Fibroblast of skin of right quadriceps (primary cell): Measurements from ENCODE around the gene GLRX5.
A peak's percentile ranks its signal among the peaks of the same experiment; 100 is the strongest.

Experiments
- DNase-seq: peaks from one replicate; pipeline ENCODE4 v3.0.0-alpha.2; 2013

Gene GLRX5

DNA sequence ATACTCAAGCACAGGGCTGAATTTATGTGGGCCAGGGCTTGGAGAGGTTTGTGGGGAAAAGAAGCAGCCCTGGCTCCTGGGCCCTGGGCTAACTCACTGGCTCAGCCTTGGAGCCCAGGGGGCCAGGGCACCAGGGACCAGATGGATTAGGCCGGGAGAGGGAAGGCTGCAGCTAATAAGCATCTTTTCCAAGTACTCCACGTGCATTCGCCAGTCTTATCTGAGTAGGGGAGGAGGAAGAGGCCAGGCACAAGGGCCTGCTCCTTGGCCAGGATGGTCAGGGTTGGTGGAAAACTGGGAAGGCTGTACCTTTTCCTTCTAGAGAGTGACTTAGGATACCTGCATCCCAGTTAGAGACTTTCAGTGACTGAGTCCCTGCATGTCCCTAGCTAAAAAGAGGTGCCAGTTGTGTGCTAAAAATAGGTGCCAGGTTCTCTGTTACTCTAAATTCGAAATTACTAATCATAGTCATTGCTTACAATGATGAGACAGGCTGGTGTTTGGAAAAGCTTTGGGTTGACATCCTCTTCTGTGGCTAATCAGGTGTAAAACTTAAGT, 1.3 kb downstream of the GLRX5 start:
- DNase-seq: no peak

DNA sequence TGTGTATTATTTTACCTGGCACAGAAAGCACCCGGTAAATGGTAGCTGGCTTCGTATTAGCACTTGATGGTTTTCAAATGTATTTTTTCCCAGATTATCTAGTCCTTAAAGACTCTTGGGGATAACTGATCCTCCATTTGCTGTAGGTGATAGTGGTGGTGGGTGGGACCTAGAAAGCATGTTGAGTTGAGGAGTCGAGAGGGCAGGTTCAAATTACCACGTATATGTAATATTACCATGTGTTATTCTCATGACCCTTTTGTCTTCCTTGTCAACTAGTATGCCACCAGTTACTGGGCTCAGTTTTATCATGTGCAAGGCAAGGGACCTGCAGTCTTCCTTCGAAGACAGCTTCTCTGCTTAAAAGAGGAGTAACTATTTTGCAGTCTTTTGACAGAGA, 1.8 kb downstream of the GLRX5 start:
- no peak for DNase-seq

DNA sequence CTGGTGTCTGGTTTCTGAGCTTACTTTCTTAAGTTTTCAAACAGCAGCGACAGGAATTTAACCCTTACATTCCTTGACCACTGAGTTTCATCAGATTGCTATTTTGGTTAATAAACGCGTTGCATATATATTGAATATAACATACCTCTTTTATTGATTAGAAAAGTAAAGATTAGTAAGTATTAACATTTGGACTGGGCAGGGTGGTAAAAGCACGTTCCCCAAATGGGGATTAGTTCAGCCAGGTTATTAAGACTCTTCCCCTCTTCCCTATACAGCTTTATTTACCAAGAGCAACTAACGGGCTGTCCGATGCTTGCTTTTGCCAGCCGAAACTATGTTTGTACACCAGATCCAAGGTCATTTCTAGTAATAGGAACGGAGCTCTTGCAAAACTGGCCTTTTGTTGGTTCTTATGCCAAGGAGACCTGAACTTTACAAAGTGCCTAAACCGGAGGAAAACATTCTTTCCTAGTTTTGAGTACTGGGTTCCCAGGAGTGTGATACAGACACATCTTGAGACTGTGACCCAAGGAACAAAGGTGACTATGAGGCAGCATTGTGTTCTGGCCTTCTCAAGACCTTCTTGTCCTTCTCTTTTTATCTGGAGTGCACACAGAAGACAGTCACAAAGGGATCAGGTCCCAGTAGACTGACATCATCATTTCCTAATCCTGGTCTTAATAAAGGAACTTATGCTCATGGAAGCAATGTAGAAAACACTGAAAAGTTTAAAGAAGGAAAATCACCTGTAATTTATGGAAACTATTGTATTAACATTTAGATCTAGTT, 2.6 kb downstream of the GLRX5 start:
- no peak for DNase-seq

DNA sequence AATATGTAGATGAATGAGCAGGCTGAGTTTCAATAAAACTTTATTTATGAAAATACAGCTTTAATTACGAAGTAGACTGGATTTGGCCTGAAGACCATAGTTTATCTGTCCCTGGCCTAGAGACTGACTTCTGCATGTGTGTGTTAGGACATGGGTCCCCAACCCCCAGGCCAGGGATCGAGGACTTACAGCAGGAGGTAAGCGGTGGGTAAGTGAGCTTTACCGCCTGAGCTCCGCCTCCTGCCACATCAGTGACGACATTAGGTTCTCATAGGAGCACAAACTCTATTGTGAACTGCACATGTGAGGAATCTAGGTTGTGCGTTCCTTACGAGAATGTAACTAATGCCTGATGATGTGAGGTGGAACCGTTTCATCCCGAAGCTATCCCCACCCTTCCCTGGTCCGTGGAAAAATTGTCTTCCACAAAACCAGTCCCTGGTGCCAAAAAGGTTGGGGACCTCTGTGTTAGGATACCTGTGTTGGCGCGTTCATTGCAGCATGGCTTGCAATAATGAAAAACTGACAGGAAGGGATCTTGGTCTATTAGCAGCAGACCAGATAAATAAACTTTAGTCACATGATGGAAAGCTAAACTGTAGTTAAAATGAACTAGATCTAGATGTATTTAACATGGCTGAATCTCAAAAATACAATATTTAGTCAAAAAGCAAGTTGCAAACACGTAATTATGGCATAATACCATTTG, 4.1 kb downstream of the GLRX5 start:
- DNase-seq: no peak

DNA sequence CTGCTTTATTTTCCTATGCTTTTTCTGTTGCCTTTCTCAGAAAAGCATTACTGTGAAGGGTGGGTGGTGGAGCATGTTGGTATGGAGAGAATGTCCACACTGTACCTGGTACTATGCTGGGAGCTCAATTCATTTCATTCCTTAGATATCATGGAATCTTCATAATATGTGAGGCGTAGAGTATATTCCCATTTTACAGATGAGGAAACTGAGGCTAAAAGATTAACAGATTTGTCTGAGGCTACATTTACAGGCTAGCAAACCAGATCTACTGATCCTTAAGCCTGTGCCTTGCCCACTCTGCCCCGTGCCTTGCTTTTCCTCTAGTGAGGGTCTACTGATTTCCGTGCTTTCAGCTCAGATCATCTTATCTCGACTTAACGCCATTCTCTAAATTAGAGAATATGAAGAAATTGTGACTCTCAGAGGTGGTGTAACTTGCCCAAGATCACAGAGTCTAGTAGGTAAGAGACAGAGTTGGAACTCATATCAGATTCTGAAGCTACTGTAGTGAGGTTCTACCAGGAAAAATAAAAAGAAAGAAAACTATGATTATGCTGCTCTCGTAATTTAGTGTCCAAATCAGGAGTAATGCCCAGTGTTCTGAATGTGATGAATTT, 5.5 kb downstream of the GLRX5 start:
- no peak for DNase-seq

DNA sequence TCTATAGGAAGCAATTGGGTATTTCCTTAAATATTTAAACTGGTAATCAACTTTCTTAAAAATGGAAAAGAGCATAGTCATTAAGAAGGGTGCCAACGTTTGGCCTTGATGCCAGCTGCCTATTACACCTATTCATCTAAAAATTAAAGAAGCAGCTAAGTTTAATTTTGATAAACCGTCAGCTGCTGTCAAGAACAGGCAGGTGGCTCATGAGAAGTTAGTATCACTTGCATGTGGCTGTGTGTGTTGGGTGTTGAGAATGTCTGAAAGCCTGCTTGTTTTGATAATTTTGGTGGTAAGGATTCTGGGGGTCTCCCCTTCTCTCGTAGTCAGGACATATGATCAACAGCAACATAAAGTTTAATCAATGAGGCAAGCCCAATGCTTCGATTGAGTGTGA, 6.5 kb downstream of the GLRX5 start:
- no peak for DNase-seq

DNA sequence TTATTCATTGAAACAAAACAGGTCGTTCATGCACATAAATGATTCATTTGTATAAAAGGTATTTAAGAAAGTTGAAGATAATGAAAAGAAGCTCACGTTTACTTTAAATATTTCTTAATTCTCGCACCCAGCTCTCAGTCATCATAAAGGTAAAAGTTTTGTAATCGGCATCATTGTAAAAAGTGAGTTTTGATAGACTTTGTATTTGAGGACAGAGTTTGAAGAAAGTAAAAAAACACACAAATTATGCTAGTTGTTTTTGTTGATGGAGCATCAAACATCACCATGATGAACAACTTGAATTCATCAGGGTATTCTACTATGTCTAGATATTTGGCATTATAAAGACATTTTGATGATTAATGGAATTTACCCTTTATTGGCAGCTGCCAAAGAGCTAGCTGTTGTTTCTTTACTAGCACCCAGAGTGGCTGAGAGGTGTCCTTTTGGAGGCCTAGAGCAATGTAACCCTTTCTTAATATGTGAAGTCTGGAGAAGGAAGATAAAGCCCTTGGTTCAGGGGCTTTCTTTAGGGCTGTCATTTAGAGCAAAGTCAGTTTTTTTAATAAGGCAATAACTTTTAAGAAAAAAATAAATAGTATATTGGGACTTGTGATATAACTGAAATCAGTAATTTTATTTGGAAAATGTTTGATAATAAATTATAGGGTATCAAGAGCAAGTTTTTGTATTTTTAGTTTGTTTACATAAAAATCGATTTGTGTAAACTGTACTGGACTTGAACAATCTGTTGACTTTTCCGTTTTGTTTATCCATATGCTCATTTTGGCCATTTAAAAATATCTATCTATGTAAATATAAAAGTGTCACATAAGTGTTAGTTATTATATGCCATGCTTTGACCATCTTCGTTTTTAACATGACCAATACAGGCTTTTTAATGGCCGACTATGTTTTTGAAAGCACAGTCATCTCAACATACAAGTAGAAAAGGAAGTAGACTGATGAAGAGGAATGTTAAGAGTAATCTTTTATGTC, 7.4 kb downstream of the GLRX5 start:
- DNase-seq: no peak

DNA sequence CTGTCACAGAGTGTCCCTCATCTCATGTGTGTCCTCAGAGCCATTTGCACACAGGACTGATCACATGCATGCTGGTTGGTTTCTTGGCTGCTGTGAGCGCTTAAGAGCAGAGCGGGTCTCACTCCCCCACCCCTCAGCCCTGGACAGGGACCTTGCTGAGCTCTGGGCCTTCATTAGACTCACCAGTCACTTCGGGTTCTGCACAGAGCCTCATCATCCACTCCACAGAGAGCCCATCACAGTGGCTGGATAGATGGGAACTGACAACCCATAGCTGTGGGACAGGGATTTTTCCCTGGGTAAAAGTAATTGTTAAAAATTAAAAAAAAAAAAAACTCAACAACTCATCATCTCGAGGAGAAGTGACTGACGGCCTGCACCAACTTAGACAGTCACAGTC, 8.2 kb downstream of the GLRX5 start:
- no peak for DNase-seq

DNA sequence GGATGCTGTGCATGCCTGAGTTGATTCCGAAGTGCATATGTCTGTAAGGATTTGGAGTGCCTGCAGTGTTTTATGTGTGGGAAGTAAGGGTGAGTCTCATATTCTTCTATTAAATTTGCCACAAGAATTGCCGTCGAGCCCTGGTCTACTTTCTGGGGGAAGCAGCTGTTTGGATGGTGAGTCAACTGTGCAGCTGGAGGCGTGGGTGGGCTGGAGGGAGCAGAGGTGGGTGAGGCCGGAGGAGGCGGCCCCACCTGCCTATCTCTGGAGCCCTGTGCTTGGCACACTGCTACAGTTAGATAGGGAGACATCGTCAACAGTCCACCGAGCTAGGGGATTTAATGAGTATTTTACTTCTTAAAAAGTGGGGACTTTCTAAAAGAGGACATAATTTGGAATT, 9.7 kb downstream of the GLRX5 start:
- no peak for DNase-seq

DNA sequence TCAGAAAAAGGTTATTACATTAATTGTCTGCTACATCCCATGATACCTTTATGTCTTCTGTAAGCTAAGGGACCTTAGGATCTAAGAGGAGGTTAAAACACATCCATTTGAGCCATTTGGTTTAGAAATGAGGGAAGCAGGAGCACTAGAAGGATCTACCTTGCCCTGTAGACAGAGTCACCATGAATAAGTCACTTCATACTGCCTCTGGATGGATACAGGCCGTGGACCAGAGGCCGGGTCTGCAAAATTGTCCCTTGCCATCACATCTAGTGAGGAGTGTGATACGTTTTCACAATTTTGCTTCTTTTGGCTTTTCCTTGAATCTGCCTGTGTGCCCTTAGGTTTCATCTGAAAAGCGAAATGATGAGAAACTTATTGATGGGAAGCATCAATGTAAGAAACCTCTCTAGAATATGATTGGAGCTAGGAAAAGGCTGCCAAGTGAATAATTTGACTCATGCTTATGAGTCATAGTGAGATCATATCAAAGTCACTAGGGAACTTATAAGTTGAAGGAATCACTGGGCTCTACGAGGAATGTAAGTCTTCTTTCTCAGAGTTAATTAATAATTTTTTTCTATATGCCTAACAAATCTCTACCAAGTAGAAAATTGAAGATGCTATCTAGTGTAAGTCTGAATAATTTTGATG, 10.8 kb downstream of the GLRX5 start:
- peak; percentile 84 for DNase-seq

DNA sequence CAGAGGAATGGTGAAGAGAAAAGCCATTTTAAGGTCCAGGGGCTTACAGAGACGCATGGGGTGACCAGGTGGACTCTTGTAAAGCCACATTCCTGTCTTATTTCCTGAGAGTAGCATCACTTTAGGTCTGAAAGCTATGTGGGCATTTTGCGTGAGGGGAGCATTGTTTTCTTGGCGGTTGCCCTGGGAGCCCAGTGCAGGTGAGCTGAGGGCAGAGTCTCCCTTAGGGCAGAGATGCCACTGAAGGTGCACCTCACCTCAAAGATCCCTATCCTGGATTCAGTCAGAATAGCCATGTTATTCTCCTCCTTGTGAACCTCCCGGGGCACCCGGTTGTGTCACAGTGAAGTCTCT, 12.4 kb downstream of the GLRX5 start:
- no peak for DNase-seq

DNA sequence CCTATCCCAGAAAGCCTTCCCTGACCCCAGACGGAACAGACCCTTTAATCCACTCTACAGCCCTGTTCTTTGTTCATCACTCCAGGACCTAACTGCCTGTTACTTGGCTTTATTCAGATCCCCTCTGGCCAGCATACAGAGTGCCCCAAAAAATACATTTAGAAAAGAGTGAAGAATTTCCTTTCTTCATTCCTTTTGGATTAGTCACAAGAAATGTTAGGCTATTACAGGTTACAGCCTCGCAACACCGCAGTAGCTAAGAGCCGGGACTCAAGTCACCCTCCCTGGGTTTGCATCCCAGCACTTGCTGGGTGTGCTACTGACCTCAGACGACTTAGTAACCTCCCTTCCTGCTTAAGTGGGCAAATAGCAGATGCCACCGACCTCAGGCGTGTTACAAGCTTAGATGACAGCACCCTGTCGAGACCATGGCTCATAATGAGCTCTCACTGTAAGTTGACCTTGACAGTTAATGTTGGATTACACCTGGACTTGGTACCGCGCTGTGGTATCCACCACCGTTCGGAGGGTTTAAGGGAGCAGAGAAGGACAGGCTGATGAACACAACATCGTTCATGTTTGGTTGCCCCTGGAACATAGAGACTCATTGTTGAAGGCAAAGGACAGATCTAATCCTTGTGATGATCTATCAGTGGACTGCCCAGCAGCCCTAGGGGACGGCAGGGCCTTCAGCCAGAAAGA, 12.9 kb downstream of the GLRX5 start:
- DNase-seq: peak; percentile 45

DNA sequence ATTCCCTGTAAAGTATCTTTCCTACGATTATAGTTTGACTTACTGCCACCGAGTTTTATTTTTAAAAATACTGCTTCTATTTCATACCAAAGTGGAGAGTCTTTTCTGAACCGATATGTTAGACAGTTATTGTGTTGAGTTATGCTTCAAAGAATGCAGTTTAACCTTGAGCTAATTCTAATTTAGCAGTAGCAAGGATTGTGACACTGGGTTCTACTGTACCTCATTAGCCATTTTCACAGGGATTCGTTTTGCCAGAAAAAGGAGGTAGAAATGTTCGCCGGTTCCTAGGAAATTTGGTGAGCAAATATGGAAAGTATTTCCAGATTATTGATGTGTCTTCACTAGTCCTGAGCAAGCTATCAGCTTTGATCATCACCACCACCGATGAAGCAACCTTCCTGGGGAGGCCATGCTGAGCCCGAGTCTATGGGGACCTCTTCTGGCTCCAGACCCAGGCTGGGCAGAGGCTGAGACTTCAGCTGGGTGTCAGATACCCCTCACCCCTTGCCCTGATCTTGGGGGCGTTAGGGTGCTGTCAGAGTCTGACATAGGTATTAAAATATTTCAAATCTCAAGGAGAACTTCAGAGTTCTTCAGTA, 13.6 kb downstream of the GLRX5 start:
- DNase-seq: no peak

DNA sequence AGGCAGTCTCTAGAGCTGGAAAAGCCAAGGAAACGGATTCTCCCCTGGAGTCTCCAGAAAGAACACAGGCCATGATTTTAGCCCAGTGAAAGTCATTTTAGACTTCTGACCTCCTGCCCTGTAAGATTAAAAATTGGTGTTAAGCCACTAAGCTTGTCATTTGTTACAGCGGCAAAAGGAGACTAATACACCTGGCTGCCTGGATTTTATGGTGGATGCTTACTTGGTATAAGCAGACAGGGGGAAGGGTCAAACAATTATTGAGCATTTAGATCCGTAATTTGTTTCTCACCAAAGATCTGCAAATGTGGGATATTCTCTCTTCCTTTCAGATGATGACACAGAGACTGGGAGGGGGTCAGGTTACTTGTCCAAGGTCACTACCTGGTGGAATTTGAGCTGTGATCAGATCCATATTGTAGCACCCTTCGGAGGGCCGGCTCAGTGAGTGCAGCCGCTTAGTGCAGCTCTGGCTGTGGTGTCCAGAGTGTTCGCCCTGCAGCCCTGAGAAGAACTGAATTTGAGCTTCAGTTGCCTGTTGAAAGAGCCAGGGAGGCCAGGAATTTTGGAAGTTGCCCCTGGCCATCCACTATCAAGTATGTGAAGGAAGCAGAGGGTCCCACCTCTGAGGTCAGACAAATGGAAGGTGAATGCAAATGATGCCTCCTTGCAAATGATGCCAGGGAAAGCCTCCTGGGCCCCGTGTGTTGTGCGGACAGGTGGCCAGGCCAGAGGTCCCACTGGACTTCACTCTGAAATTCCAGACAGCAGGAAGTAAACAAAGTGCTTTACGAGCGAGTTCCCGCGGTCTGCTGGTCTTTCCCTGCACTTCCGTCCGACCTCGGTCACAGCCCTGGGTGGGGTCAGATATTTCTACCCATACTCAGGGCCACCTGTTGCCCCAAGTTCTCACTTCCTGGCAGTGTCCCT, 15.1 kb downstream of the GLRX5 start:
- DNase-seq: no peak

DNA sequence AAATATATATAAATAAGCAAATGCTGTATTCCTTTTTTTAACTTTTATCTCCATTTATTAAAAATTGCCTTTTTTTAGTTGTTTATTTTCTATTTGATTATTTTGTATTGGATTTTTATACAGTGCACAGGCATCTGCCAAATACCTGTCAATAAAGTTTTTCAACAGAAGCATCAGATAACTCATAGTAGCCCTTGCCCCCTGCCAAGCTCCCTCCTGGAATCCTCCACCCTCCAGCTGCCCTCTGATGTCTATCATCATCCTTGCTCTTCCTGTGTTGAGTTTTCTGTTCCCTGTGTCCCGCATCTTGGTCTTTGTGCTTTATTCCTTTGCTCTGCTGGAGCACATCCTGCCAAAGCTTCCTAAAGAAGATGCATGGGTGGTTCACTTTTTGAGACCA, 16.6 kb downstream of the GLRX5 start:
- no peak for DNase-seq

DNA sequence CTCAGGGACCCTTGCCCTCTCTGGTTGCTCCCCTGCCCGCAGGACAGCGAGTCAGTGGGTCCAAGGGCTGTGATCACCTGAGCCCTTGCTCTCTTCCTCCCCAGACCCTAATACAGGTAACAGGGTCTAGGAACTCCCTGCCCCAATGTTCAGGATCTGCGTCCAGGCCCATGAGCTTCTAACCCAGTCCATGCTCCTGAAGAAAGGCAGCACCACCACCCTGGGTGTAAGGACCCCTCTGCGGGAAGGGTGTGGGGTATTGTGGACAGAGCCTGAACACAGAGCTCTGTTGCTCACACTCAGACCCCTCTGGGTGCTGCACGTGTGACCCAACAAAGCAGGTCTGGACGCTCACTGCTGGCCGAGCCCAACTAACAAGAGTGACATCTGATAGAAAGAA, 18.3 kb downstream of the GLRX5 start:
- no peak for DNase-seq

DNA sequence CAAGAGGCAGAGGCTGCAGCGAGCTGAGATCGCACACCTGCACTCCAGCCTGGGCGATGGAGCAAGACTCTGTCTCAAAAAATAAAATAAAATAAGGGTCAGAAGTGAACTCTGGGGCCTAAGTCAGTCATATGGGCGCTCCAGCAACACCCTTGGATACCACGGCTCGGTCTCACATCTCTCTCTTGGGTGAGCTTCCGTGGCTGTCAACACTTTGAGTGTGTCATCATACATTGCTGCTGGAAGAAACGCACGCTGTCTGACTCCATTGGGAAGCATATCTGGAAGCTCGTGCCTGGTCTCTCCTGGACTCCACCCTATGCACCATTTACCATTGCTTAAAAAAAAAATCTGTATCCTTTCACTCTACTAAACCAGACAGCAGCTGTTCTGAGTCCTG, 20.2 kb downstream of the GLRX5 start:
- DNase-seq: no peak

DNA sequence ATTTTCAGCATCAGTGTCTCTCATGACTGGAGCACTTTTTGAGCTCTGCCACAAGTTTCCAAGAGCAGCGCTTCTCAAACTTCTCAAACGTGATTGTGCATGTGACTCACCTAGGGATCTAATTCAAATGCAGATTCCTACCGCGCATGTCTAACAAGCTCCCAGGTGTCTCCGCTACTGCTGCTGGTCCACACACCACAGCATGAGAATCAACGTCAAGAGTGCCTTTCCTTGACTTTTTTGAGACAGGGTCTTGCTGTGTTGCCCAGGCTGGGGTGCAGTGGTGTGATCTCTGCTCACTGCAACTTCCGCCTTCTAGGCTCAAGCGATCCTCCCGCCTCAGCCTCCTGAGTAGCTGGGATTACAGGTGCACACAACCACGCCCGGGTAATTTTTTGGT, 22.4 kb downstream of the GLRX5 start:
- DNase-seq: no peak

DNA sequence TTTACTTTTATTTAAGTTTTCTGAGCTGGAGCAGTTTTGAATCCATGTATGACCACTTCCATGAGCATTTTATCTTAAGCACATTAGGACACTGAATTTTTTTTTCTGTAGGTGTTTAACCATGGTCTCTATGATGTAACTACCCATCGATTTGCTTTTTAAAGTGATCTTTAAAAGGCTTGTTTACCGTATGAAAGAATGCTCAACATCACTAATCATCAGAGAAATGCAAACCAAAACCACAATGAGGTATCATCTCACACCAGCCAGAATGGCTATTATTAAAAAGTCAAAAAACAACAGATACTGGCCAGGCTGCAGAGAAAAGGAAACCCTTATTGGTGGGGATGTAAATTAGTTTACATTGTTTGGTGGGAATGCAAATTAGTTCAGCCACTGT, 23.0 kb downstream of the GLRX5 start:
- no peak for DNase-seq

DNA sequence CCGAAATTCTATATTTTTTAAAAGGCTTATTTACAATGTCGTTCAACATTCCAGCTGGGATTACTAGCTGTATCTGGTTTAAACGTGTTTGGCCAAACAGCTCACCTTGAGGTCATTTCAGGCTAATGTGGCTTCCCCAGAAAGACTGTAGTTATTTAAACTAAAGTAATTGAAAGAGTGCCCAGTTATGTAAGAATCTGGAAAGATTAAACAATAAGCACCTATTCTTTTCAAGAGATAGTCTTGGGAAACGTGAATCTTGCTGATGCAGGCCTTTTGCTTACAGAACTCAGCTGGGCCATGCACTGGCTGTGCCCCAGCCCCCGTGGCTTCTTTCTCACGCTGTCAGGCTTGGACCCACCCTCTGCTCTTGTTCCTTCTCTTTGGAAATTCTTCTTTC, 24.4 kb downstream of the GLRX5 start:
- DNase-seq: no peak
